Small intestine (tissue), 7 donors: Measurements from ENCODE around the gene GNAS-AS1. TPM values are rescaled to one million over a fixed set of nuclear protein-coding genes. Genes with fewer than 3 reads are reported as not detected.

Source experiments
- DNase-seq, 2 donors: peaks; one replicate each; pipeline versions ENCODE4 v3.0.0 to v3.0.0-alpha.2; 2013
- FAIRE-seq: peaks from 2 replicates; lab custom pipeline; 2012; peaks lifted over from hg19 to GRCh38; lab: Jason Lieb, UNC
- H3K27ac ChIP-seq, 3 donors: one replicate each; pipeline ENCODE4 v1.5.1; 2013; ENCODE audit warnings: low read length in 2 of 3, mild to moderate bottlenecking in 2 of 3, control low read depth in 1 of 3, inconsistent platforms in 1 of 3, low read depth in 1 of 3, moderate library complexity in 1 of 3
- H3K27me3 ChIP-seq, 3 donors: one replicate each; pipeline ENCODE4 v1.6.1; 2013; ENCODE audit warnings: low read length in 3 of 3, inconsistent platforms in 1 of 3; ENCODE audit not compliant: control insufficient read depth in 3 of 3, insufficient read depth in 3 of 3
- H3K36me3 ChIP-seq, 3 donors: one replicate each; pipeline ENCODE4 v1.6.1; 2013; ENCODE audit warnings: low read length in 3 of 3, inconsistent platforms in 1 of 3, low read depth in 1 of 3, mild to moderate bottlenecking in 1 of 3, moderate library complexity in 1 of 3; ENCODE audit not compliant: control insufficient read depth in 3 of 3, insufficient read depth in 2 of 3
- H3K4me1 ChIP-seq, 3 donors: one replicate each; pipeline ENCODE4 v1.6.1; 2013; ENCODE audit warnings: low read length in 2 of 3, inconsistent platforms in 1 of 3, low read depth in 1 of 3, mild to moderate bottlenecking in 1 of 3, moderate library complexity in 1 of 3; ENCODE audit not compliant: control insufficient read depth in 3 of 3, insufficient read depth in 2 of 3
- H3K4me3 ChIP-seq, 3 donors: one replicate each; pipeline ENCODE4 v1.5.1; 2013; ENCODE audit warnings: low read length in 3 of 3, control low read depth in 1 of 3, inconsistent platforms in 1 of 3, low read depth in 1 of 3, mild to moderate bottlenecking in 1 of 3, moderate library complexity in 1 of 3
- H3K9me3 ChIP-seq, 2 donors: one replicate each; pipeline ENCODE4 v1.6.1; 2013; ENCODE audit warnings: low read depth in 1 of 2, low read length in 1 of 2; ENCODE audit not compliant: control insufficient read depth in 2 of 2, insufficient read depth in 1 of 2
- WGBS, 3 donors: extraction: QIAGEN DNeasy Blood & Tissue Kit; methylation state at CpG; one replicate each; pipeline ENCODE4 v1.1.7; 2013; 5-methylcytosine and 5-hydroxymethylcytosine counted together
- polyA plus RNA-seq, 4 donors: library from polyadenylated mRNA; stranded (reverse) in 3 of 4; unstranded in 1 of 4; fragments of 200-250 nt in 3 of 4; fragments of 120-200 nt in 1 of 4; gene quantifications; one replicate each; pipeline versions ENCODE4 v1.2.1 to v1.2.3, GENCODE V29; 2013
- donor health status: healthy with polysubstance abuse.
- donor health status: control.
- donor health status: control.
- donor health status: Bipolar disorder and iron deficiency.
- donor health status: healthy.

The GNAS-AS1 gene
- polyA plus RNA-seq, 4 donors, result 0.37 to 0.38 TPM; not detected in 2

DNA sequence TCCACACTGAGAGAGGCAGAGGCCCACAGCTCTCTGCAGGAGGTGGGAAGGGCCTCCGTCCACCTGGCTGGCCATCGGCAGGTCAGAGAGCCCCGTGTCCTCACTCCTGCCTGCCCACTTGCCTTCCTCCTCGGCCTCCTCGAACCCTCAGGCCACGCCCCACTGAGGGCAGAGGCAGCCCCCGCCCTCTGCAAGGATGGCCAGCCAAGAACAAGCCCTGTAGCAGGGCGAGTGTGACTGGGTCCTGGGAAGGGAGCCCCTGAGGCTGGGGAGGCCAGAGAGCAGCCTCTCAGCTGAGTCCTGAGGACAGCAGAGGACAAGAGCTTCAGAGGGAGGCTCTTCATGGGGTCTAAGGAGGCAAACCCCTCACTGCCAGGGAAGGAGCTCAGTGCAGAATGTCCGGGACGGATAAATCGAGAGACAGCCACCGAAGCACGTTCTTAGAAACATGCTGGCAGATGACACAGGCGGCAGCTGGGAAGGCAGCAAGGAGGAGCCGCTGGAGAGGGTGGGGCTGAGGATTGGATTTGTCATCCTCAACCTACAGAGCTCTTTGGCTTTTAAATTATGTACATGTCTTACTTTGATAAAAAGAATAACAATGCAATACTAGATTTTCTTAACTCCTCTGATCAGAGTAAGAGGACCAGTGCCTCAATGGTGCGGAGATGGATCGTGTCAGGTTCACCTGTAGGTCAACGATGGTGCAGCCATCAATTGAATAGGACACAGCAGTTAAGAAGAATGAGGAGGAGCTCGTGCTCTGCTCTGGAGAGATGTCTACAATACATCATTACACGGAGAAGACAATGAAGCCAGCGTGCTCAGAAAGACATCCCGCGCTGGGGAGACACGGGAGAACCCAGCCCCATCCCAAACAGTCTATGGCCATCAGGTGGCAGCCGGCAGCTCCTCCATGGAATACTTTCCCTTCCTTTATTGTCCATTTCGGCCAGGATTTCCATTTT lies 53.0 kb downstream of the GNAS-AS1 start:
- Histone ChIP-seq H3K36me3 (no peaks in the 10 kb centered on the region), H3K4me1 (no peaks in the 10 kb centered on the region), H3K9me3 (no peaks in the 10 kb centered on the region), H3K27me3 (peaks cover 0 to 4% (median 3%) of the 10 kb centered on the region in 3 donors), H3K4me3 (no peak overlapping the region), H3K27ac (no peak overlapping the region)
- 74 to 78% (median 74%) methylated on average over 26 of the region's 26 CpGs for WGBS, 3 donors
- FAIRE-seq (no peak), DNase-seq (no peak)

DNA sequence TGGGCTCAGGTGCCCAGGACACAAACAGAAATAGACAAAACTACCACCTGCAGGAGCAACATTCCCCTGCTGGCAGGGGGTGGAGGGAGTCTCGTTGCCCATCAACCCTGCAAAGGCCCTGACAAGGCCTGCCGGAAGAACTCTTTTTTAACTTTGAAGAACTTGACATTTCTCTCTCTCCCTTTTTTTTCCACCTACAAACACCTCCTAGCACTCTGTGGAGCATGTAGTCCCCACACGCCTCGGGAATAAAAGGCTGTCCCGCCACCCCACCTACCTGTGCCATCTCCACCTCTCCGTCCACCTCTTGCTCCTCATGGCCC lies 54.8 kb downstream of the GNAS-AS1 start:
- Histone ChIP-seq H3K4me3 (no peak overlapping the region), H3K4me1 (no peaks in the 10 kb centered on the region), H3K27me3 (peaks cover 0 to 4% (median 4%) of the 10 kb centered on the region in 3 donors), H3K36me3 (no peaks in the 10 kb centered on the region), H3K9me3 (no peaks in the 10 kb centered on the region), H3K27ac (no peak overlapping the region)
- DNase-seq, result no peak
- FAIRE-seq, result no peak
- WGBS, 3 donors, result 74 to 88% (median 84%) methylated on average over 6 of the region's 6 CpGs

DNA sequence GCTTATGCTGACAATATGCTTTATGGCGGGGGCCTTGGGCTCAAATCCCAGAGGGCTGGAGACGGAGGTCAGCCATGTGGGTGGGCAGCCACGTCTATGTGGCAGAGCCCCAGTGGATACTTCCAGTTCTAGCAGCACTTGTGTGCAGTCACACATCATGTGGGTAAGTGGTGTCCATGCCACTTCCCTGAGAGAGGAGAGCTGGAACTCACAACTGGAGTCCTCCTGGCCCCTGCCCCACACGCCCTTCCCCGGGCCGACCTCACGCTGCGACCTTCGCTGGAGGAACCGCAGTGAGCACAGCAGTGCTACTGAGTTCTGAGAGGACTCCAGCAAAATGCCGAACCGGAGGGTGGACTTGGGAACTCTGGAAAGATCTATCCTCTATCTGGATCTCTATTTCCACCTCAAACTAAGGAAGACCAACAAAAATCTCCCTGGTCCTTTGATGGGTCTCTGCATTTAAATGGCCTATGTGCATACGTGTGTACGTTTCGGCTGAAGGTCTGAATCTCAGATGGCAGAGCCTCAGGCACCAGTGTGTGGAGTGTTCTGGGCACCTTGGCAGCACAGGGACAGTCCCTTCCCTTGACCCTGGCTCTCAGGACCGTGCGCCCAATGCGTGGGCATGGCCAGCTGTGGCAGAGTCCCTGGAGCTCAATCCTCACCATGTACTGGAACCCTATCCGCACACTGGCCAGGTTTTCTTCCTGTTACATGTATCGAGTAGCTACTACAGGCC lies 55.4 kb downstream of the GNAS-AS1 start:
- Histone ChIP-seq H3K27ac (no peak overlapping the region), H3K27me3 (peaks cover 0 to 4% (median 4%) of the 10 kb centered on the region in 3 donors), H3K9me3 (no peaks in the 10 kb centered on the region), H3K36me3 (no peaks in the 10 kb centered on the region), H3K4me1 (no peaks in the 10 kb centered on the region), H3K4me3 (no peak overlapping the region)
- FAIRE-seq, result no peak
- DNase-seq, result no peak
- 84 to 85% (median 84%) methylated on average over 20 of the region's 20 CpGs for WGBS, 3 donors

DNA sequence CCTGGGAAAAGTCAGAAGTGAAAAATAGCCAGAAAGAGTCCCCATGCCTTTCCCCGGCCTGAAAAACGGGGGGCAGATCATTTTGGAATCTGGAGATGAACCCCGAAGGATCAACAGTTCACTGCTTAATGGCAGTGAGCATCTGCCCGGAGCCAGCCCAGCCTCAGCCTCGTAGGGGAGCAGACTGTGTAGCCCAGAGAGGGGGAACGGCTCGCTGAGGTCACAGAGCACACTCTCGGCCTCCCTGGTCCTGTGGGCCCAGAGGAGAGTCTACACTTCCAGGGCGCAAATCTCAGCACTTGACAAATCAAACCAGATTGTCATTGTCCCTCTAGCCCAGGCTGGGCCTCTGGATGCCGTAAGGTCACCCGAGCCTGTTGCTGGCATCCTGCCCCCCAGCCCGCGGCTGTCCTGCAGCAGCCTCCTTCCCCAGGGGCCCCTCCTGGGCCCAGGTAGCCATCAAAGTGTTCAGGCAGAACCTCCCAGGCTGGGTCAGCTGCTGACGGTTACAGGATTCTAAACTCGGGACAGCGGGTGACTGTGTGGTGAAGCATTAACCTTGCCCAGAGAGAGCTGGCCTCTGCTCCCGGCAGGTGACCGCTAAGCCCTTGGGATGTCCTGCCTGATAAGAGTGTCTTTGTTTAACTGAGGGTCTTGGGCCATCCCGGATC lies 56.1 kb downstream of the GNAS-AS1 start:
- DNase-seq (no peak), FAIRE-seq (no peak)
- 52 to 73% (median 62%) methylated on average over 19 of the region's 19 CpGs for WGBS, 3 donors
- H3K27ac ChIP-seq, result no peak overlapping the region
- no peaks in the 10 kb centered on the region for H3K9me3 ChIP-seq
- no peak overlapping the region for H3K4me3 ChIP-seq
- H3K36me3 ChIP-seq, result no peaks in the 10 kb centered on the region
- H3K4me1 ChIP-seq, result no peaks in the 10 kb centered on the region
- H3K27me3 ChIP-seq, result peaks cover 0 to 4% (median 2%) of the 10 kb centered on the region in 3 donors

DNA sequence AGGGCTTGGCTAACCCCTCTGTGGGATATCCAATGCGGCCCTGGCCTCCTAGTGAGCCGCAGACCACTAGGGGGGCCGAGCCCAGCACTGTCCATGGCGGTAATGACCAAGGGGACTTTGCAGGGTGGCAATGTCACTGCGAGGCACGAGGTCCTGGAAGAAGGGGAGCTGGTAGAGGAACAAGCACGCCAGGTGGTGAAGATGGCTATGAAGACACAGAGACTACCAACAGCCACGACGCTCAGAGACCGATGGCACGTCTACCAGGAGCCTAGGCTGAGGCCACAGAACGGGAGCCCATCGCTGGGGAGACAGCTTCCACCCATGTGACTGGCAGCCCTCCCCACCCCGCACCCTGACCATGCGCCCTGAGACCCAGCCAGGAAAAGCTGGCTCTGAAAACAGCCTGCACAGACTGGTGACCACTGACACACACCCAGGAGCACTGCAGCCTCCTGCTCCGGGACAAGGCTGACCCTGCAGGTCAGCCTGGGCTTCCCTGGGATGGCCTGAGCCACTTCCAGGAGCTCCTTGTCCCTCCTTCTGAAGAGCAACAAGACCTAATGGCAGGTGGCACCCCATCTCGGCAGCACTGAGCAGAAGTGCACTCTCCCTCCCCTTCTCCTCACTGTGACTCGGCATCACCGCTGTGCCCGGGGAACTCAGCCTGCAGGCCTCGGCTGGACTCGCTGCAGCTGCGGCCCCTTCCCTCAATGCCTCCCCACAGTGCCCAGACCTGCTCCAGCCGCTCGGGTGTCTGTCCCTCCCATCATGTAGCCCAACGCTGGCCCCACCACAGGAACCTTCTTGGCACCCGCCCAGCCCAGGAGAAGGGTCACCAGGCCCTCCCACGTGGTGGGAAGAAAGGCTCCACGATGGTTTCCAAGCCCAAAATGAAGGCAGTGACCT lies 56.9 kb downstream of the GNAS-AS1 start:
- 75 to 84% (median 79%) methylated on average over 26 to 29 of the region's 29 CpGs for WGBS, 3 donors
- Histone ChIP-seq H3K9me3 (no peaks in the 10 kb centered on the region), H3K27ac (no peak overlapping the region), H3K27me3 (peaks cover 0 to 4% (median 2%) of the 10 kb centered on the region in 3 donors), H3K36me3 (no peaks in the 10 kb centered on the region), H3K4me3 (no peak overlapping the region), H3K4me1 (no peaks in the 10 kb centered on the region)
- FAIRE-seq (no peak), DNase-seq (no peak)

DNA sequence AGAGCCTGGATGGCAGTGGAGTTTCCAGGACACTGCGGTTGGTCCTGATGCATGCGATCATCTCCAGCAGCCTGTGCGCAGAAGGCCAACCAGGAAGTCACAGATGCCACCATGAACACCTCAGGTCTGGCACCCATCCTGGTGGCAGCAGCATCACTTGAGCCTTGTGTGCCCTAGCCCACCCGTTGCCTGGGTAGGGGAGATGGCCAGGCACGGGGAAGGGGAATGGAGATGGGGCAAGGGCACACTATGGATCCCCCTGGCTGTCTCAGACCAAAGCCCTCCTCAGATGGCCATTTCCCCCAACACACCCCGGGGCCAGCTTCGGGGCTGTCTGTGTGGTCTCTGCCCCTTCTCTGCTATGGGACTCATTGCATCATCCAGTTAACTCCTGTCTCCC lies 58.3 kb downstream of the GNAS-AS1 start:
- no peak for FAIRE-seq
- WGBS, 3 donors, result 82 to 97% (median 87%) methylated on average over 7 of the region's 7 CpGs
- DNase-seq, result no peak
- Histone ChIP-seq H3K27me3 (peaks cover 0 to 4% (median 2%) of the 10 kb centered on the region in 3 donors), H3K27ac (no peak overlapping the region), H3K4me1 (no peaks in the 10 kb centered on the region), H3K36me3 (no peaks in the 10 kb centered on the region), H3K9me3 (no peaks in the 10 kb centered on the region), H3K4me3 (no peak overlapping the region)

DNA sequence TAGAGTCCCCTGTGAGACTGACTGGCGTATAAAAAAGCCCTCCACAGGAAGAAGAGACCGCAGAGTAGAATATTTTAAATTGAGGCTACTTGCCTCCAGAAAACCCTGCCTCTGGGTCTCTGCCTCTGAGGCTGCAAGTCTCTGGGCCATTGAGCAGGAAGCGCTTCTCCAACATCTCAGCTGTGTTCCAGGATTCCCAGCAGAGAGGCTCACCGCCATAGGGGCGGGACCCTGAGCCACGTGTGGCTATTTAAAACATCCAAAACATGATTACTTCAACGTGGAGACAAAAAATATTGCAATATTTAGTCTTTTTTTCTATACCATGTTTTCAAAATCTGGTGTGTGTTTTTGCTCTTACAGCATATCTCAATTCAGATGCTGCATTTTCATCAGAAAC lies 59.4 kb downstream of the GNAS-AS1 start:
- Histone ChIP-seq H3K36me3 (no peaks in the 10 kb centered on the region), H3K9me3 (no peaks in the 10 kb centered on the region), H3K27ac (no peak overlapping the region), H3K4me3 (no peak overlapping the region), H3K27me3 (peaks cover 0 to 4% (median 2%) of the 10 kb centered on the region in 3 donors), H3K4me1 (no peaks in the 10 kb centered on the region)
- WGBS, 3 donors, result 35 to 51% (median 40%) methylated on average over 7 of the region's 7 CpGs
- no peak for DNase-seq
- no peak for FAIRE-seq
